HG02840 (cell line): ENCODE results near the gene POLG.

Experiments
- ATAC-seq: cut with Tn5 transposase; IDR thresholded peaks from one replicate; pipeline ENCODE4 v1.9.1; 2021; ENCODE audit warnings: mild to moderate bottlenecking, moderate library complexity, moderate number of reproducible peaks; ENCODE audit not compliant: unreplicated experiment, low FRiP score

Gene POLG

DNA sequence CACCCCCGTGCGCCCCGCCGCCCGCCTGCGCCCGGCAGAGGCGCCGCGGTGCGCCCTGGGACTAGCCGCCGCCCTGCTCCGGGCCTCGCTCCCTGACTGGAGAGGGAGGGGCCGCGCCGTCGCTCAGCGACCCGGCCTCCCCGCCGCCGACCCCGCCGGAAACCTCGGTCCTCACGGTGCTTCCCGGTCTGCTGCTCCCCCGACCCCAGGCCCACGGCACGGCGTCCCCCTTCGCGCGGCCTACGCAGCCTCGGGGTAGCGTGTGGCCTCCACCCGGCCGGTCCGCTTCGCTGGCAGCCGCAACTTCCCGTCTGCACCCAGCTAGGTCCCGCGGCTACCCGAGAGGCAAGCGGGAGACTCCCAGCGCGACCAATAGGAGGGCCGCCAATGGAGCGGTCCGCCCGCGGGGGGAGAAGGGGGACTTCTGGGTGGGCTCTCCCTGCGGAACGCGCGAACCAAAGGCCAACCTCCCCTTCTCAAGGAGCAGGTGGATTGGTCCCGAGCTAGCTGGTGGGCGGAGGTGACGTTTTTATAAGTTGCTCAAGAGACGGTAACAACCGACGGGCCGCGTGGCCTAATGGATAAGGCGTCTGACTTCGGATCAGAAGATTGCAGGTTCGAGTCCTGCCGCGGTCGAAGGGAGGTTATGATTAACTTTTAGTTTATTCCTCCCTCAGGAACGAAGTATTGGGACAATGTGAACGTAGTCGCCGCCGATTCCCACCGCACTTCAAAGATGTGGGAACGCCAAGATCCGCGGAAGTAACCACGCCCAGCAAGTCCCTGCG lies at the start of gene POLG:
TSS of gene POLG (minus strand) at position 315 of the 788 bp plus-strand sequence. CDS start 1,070 bp downstream, outside the sequence.
- peak; percentile 90 for ATAC-seq

DNA sequence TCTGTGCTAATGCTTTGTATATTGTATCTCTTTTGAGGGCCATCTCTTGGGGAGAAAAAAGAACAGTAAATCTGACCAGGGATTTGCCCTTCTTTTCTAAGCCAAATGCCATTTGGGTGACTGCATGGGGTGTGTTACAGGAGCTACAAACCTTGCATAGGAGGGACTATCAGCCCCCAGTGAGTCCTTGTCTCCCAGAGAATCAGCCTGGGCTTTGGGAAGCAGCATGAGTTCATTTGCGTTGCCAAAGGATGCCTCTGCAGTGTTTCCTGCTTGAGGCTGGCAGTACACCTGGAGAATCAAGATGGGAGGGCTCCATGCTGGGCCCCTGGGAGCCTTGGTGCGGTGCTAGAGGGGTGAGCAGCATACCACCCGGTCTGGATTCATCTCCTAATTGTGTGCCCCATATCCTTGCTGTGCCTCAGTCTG lies 49.6 kb upstream of the POLG start:
- no peak for ATAC-seq

DNA sequence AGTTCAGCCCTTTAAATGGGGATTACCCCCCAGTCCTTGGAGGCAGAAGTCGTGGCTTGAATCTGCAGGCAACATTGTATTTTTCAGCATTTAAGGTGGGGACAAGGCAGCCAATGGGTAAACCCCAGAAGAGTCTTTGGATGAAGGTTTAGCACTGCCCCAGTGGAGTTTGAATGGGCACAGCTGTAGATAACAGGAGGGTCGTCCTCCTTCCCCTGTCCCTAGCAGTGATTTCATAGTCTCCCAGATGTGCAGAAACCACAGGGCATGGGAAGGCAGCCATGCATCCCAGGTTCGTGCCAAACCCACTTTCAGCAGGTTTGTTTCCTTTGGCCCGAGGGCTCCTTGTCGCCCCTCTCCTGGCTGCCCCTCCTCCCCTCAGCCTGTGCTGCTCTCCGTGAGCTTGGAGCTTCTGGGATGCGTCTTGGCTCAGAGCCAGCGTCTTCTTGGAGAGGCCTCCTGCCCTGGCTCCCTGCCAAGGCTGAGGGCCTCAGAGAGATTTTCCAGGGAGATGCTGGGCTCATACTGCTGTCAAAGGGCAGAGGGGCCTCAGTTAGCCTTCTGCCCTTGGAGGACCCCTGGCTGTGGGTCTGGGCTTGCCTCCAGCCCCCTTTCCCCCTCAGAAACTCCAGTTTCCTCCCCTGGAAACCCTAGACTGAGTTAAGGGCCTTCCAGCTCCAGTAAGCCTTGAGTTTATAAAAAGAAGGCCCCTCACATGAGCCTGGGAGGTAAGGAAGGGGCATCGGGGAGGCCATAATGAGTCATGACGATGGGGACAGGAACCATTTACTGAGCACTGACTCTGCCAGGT lies 48.9 kb upstream of the POLG start:
- no peak for ATAC-seq

DNA sequence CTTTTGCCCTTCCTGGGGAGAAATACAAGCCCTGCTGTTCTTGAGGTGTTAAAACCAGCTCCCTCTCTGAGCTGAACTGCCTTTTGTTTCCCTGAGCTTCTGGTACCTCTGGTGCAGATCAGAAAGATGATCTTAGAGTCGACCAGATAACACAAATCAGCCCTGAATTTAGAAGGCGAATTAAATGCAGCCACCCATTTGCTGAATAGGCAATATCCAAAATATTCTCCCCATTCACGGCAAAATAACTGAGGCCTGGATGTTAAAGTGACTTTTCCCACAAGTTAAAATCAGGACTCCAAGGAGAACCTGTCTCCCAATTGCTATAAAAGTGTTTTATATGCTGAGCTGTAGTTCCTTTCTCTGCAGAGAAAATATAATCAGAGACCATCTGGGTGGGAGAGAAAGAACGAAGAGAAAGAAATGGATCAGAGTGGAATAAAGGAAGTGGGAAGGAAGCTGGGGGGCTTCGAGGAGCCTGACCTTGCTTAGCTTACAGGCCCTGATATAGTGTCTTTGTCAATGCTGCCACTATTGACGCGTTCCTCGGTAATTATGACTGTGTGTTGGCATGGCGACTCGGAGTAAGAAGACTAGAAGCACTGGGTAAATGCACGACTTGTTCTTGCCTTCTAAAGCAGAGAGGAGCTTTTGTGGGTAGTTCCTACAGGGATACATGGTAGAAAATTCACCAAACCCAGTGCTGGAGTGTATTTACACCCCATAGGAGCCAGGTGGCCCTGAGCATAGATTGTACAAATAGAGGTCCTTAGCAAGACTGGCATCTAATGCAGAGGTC lies 47.5 kb upstream of the POLG start:
- no peak for ATAC-seq

DNA sequence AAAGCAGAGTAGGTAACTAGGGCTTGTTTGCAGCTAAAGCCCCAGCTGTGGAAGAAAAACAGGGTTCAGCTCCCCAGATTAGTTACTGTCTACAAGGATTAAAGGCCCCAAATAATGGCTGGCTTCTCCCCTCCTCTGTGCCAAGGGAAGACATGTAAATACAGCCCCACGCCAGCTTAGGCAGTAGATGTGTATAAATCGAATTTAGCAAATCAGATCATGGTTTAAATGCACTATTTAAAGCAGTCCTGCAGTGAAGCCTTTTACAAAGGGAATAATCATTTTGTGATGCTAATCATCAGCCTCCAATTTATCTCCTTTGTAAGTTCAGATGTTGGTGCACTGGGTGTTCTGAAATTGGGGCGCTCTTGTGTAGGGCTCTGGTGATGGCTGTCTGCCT lies 46.7 kb upstream of the POLG start:
- ATAC-seq = no peak

DNA sequence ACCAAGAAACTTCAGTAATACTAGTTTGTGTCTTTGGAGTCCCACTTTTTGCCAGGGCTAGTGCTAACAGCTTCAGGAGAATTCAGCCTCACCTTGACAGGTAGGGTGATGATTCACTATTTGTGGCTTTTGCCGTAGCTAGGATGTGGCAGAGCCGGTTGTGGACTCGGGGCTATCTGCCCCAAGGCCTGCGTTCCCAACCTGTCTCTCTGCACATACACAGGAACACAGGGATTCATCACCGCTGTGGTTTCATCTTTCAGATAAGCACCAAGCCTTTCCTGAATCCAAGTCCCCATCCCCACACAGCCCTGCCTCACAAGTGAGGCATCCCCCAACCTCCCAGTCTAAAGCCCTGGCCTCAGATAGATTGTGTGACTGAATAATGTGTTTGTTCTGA lies 45.2 kb upstream of the POLG start:
- ATAC-seq = no peak

DNA sequence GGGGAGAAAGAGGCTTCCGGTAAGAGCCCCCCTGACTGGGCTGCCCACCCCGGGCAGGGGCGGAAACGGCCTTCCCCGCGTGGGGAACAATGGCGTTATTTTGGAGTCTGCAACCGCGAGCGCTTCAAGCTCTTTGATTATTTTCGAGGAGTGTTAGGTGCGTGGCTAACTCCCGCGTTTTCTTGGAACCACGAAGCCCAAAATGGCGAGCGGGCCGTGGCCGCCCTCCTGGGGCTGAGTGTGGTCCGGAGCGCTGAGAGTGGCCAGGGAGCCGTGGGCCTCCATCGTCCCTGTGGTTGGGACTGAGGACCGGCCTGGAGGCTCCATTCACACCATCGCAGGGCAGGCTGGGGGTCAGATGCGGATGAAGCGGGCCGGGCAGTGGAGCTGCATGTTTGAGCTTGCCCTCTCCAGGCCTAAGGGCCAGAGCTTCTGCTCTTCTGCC lies 44.6 kb upstream of the POLG start:
- ATAC-seq = no peak

DNA sequence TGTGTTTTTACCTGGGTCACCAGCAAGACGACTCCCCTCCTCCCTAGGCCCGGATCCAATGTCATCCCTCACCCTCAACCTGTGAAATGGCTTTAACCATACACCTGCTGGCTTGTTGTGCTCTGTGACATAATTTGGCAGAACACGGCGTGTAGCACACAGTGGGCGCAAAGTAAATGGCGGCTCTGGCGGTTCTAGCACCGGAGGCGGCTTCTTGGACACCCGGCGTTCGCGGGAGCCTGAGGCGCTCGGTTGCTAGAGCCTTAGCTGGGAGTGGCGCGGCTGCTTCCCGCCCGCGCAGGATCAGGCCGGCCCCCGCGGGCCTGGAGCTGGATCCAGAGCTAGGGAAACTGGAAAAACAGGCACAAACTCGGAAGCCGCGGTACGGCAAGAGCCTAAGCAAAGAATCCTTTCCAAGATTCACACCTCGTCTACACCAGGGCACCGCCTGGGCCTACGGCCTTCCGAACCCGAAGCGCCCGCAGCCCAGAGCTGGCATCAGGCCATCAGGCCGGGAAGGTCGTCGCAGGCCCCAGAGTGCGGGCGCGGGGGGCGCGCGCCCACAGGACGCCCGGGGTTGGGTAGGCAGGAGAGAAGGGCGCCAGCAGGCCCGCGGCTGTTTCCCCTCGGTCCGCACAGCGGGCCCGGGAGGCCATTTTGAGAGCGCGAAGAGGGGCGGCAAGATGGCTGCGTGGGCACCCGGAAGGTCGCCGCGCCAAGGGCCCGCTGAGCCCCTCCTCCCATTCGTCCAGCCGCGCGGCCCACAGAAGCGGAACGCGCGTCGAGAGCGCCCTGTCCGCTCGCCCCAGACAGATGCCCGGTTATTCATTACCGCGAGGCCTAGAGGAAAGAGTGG lies 43.9 kb upstream of the POLG start:
- ATAC-seq = no peak

DNA sequence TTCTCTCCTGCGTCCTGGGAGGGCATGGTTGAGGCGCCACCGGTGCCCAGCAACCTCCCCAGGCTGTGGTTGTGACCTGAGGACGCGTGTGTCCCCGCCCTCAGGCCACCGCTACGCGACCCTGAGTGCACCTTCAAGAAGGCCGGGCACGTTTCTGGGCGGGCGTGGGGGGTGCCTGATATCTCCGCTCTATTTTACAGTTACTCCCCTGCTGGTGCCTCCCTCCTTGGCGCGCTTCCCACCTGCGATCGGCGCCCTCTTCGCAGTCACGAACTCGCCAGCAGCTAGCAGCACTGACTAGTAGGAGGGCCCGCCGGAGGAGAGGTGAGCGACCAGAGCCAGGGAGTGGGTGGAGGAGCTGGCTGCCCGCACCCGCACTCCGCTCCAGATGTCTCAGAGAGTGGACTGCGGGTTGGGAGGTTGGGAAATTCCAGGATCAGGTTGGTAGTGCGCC lies 43.2 kb upstream of the POLG start:
- no peak for ATAC-seq

DNA sequence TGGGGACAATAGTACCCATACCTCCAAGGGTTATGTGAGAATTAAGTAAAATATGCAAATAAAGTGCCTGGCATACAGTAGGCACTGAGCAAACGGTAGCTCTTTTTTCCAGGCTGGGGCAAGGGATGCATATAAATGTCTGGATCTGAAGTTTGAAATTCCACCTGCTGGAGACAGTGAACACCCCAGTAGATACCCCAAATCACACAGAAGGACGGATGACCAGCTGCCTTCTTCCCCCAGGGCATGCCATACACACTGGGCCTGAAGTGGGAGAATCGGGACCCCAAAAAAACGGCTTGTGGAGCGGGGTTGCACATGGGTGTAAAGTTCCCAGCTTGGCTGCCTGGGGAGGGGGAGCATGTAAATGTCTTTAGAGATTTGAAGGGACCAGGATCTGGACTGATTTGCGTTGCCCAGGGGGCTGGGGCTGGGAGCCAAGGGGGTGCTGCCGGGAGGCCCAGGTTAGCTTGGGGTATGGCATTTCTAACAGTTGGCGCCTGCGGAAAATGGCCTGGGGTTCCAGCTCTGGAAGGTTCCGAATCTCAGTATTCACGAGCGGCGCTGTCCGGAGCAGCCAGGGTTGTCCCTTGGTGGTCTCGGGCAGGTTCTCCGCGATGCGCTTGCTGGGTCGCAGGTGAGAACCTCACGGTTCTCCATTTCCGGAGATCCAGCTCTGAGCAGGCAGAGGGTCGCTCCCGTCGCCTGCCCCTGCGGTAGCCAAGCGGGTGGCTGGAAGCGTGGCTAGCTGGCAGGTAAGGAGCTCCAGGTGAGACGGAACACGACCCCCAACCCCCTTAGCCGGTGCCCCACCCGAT lies 42.6 kb upstream of the POLG start:
- no peak for ATAC-seq

DNA sequence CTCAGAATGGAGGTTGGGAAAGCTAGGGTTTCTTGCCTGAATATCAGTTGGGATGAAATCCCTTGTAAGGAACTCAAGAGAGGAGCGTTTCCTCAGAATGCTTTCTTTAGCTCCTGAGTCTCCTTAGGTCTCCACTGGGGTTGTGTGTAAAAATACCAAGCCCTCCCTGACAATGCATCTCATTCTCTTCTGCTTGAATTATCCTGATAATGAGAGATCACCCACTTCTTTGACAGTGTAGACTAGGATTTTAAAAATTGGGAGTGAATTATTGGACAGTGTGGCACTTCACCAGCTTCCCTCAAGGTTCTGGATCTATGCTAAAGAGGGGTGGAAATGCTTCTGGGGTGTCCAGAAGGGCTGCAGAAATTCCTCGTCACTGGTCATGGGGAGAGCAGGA lies 41.8 kb upstream of the POLG start:
- no peak for ATAC-seq

DNA sequence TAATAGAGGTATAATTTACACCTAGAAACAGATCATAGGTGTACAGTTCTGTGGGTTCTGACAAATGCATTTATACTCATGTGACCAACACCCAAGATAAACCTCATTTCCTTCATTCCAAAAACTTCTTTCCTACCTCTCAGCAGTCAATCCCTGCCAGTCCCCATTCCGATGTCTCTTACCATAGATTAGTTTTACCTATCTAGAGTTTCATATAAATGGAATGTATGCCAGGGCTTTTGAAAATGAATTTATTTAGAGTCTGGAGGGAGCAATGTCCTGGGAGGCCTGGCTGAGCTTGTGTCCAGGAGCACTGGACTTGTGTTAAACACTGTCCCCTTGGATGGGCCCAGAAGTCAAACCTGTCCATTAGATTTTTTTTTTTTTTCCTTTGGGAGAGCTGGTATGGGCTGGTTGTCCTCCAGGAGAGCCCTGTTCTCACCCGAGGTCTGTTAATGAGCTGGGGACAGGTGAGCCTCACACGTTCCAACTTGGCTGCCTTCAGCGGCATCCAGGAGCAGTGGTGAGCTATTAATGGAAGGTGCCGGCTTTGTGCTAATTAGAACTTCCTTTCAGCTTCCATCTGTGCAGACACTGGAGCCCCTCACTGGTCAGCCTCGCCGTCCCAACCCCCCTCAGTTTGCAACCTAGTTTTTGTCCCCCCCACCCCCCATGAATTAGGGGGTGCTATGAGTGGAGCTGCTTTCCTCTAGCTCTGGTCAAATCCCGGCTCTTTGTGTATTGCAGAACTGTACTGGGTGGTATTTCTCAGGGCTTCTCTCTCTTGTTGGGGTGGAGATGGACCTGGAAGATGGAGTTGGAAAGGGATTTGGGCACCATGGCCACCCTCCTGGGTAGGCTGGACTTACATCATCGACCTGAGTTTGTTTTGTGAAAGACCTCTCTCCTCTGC lies 40.7 kb upstream of the POLG start:
- ATAC-seq = no peak

DNA sequence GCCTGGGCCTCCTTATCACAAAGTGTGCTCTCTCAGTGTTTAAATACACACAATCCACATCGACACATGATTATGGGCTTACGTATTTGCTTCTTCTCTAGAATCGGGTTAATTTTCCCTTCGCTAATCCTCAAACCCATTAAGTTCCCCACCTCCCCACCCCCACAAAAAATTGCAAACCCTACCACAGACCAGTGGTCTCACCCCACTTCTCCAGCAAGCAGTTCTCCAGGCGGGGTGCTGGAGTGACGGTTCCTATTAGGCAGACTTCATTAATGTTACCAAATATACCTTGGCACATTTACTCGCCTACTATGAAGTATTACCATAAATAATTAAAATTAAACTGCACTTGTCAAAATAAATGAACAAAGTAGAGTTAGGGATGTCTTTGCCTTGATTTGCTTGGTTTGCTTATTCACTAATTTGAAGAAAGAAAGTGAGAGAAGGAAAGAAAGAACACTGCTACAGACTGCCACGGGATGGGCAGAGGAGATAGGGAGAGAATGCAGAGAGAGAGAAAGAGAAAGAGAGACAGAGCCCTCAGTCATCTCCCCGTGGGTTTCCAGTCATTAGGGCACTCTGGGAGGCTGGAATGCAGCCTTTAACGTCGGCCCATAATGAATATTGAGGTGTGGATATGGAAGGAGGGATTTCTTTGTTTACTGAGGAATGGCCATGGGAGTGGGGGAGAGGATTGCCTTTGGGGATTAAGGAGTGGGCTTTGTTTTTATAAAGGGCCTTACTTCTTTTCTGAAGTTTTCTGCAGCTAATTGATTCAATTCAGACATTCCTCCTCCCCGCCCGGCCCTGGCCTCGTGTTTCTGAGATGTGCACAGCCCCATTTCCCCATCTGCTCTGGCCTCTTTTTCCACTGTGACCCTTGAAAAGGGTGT lies 39.7 kb upstream of the POLG start:
- ATAC-seq = no peak

DNA sequence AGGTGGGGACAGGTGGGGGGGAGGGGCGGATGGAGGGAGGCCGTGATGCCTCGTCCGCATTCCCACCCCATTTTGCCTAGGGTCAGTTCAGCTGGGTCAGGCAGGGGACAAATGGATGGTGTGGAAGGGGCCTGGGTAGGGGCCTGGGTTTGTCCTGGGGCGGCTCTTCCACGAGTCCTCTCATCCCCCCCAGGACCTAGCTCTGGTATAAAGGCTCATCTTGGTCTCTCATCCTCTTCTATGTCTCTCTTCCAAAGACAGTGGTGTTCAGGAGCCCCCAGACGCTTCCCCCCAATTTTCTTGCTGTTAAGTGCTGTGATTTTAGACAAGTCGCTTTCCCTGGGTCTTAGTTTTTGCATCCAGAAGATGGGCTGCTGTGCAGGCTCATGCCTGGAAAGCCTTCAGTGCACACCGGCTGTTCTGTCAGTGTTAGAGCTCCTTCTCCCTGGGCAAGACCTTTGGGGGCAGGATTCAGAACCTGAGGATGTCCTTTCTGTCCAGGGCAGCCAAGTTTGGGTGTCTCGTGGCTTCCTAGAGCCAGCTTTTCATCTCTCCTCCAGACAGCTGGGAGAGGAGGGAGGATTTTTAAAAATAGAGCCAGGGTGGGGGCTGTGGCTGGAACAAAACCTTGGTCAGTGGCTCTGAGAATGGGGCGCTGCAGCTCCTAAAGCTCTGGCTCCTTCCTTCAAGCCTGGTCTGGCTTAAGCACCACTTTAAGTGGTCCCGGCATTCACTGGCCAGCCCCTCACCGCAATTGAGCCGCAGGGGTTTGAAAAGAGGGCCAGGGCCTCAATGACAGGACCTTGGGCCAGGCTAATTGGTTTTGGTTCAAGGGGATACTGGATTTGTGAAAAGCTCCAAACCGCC lies 37.7 kb upstream of the POLG start:
- ATAC-seq = no peak

DNA sequence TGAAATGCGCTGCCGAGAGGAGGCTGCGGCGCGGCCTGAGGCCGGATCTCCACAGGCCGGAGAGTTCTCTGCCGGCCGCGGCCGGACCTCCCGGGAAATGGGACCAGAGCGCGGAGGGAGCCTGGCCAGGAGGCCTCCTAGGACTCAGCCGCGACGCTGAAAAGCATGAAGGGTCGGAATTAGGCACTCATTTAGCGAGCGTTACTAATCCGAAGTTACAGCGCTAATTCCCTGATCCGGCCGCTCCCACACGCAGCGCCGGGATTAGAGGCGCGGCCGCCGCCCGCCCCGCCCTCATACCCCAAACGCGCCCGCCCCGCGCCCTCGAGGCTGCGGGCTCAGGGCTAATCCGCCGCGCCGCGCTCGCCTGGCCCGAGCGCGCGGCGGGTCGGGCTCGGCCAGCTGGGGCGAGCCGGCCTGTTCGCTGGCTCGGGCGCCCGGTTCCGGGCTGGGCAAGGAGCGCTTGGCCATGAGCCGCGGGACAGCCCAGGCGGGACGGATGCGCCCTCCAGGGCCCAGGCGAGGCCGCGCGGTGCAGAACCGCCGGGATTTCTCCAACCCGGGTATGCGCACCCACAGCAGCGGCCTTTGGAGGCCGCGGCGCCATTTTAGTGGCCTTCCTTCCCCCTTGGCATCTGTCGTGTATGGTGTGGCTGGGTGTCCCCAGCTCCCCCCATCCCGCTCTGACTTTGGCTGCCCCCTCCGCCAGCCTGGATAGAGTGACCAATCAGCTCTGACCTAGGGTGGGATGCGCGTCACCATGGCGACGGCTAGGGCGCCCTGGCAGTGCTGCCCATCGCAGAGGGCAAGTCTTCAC lies 36.8 kb upstream of the POLG start:
- no peak for ATAC-seq

DNA sequence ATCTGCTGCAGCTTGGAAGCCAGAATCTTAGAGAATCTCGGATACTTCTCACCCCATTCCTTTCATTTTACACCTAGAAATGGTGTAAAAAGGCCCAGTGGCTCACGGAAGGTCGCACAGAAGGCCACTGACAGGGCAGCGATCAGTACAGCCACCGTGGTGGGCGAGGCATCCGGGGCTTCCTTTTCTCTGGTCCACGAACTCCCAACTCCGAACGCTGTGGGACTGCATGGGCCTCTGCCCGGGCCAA lies 36.3 kb upstream of the POLG start:
- no peak for ATAC-seq
